ENCODE data around the gene SULT1B1.

SULT1B1 gene

DNA sequence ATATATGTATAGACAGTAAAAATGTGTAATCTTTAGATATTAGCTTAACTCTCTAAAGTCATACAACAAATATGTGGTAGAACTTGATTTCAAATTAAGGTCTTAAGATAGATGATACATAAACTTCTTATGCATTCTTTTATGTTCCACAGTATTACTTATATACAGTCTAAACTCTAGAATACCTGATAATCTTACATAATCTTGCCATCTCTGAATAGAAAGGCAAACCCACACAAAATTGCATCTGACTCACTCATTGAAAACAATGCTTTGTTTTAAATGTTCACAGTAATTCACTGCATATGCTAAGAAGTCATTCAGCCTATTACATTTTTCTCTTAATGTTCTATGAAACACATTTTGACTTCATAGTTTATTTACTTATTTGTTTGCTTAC, 10.1 kb downstream of the SULT1B1 start:
- in situ Hi-C loops (cut with HindIII; ENCODE audit: low sequenced_read_pairs), result no loop called here

DNA sequence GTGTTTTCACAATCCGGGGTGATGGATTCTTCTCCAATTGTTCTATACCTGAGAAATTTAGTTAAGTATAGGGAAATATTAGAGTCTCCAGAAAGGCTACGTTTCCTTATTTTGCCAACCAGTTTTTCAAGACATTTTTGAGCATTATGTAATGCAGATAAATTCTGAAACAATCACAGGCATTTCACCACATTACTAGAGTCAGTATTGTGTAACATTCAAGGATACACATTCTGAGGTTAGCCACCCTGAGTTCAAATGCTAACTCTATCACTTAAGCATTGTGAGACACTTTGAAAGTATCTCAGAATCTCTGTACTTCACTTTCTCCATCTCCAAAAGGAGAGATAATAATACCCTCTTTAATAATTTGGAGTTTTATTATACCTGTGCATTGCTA, 10.6 kb downstream of the SULT1B1 start:
- in situ Hi-C loops (cut with HindIII; ENCODE audit: low sequenced_read_pairs), result no loop called here

- in situ Hi-C loops (cut with HindIII; ENCODE audit: low sequenced_read_pairs), result no loop called here
These were observed 12.2 kb downstream of the SULT1B1 start for GRCh38 chr4:69748173-69748572.

GRCh38 chr4:69744157-69744478, 16.3 kb downstream of the SULT1B1 start:
- in situ Hi-C loops (cut with HindIII; ENCODE audit: low sequenced_read_pairs), result no loop called here

DNA sequence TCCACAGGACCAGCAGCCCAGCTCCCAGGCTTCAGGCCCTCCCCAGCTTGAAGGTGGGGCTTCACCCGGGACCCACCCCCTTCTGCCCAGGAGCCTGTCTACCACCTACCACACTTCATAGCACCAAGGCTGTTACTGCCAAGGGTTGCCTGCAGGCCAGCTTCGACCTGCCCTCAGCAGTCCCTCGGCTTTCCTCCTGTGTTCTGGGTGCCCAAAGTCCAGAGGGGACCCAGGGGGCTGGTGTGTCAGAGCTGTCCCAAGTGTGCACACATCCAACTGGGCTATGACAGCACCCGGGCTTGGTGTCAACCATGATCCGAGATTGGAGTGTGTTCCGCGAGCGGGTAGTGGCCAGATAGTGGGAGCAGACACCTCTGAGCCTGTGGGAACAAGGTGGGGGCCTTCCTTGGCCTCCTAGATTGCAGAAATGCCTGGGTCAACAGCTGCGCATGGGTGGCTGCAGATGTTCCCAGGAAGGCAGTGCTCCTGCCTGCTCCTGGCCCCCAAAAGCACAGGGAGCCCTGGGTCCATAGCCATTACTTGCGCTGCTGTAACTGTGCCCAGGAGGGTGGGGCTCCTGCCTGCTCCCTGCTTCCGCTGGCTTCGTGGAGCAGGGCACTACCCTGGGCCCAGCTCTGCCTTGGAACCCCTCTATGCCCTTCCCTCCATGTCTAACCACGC, 16.8 kb downstream of the SULT1B1 start:
- in situ Hi-C loops (cut with HindIII; ENCODE audit: low sequenced_read_pairs), result no loop called here

DNA sequence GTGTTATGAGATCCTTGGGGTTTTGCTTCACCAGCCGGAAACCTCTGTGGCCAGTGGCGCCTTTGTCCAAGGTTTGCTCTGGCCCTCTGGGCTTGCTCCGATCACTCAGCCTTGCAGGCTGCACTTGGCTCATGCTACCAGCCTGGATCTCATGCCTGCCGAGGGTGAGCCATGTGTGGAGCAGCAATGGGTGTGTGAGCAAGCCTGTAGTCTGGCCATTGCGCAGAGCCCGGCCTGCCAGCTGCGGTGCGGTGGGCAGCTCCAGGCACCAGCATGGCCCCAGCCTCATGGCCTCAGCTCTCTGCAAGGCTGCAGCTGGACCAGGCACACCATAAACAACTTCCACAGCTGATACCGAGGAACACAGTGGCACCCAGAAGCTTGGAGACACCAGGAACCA, 17.8 kb downstream of the SULT1B1 start:
- in situ Hi-C loops (cut with HindIII; ENCODE audit: low sequenced_read_pairs), result no loop called here

GRCh38 chr4:69738872-69739271, 21.5 kb downstream of the SULT1B1 start:
- in situ Hi-C loops (cut with HindIII; ENCODE audit: low sequenced_read_pairs), result loop anchor here (10.0 kb wide), 1 partner anchor 66 kb away; no protein-coding TSS in a partner anchor

DNA sequence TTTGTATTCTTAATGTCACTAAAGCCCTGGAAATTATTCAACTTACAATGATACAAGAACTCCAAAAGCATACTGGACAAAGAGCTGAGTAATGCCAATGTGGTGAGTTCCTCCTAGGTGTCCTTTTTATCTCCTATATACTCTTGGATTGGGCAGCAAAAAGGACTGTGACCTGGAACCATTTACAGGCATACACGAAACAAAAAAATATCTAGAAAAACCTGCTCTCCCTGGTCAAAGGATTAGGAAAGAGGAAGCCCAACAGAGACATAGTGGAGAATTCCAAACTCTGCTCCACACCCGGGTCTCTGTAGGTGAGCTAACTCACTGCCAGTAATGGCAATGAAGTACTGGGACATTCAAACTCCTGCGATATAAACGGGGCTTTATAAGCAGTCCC, 25.3 kb downstream of the SULT1B1 start:
- in situ Hi-C loops (cut with HindIII; ENCODE audit: low sequenced_read_pairs), result loop anchor here (10.0 kb wide), 1 partner anchor 70 kb away; no protein-coding TSS in a partner anchor

DNA sequence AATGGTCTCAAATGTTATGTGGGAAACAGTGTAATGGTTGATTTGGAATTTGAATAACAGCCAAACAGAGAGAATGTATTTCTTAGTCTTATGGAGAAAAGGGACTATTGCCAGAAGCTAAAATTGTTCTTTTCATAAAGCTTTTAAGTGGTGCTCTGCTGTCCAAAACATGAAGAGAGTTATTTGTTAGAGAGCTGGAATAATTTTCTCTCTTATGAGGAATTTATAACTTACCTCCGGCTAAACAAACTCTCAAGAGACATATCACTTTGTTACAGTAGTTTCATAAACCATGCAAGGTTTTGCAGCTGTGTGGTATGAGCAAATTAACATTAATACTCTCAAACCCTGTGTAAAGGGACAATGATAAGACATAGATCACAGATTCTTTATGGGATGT, 28.6 kb downstream of the SULT1B1 start:
- in situ Hi-C loops (cut with HindIII; ENCODE audit: low sequenced_read_pairs), result loop anchor here (10.0 kb wide), 1 partner anchor 73 kb away; no protein-coding TSS in a partner anchor

DNA sequence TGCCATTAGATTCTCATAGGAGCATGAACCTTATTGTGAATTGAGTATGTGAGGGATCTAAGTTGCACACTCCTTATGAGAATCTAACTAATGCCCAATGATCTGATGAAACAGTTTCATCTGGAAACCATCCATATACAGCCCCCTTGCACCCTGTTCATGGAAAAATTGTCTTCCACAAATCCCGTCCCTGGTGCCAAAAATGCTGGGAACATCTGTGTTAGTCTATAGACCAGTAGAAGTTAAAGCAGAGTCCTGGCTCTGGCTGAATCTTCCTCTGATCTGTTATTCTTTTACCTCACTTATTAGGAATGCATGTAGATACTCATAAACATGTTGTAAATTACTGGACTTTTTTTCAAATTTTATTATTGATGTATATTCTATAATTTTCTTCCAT, 29.2 kb downstream of the SULT1B1 start:
- in situ Hi-C loops (cut with HindIII; ENCODE audit: low sequenced_read_pairs), result loop anchor here (10.0 kb wide), 1 partner anchor 74 kb away; no protein-coding TSS in a partner anchor

DNA sequence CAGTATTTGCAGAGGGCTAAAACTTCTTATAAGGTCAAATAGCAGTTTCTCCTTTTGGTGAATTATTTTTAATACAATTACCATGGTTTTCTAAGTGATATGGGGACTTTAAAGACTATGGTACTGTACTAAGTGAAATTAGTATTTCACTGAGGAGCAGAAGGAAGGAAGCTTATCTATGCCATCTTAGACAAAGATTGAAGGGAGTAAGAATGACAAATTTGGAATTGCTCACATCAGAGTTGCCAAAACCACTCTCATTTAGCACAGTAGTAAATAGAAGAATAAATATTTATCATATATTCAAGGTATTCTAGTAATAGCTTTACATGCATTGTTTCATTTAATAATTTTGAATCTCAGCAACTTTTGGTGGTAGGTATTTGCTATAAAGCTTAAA, 30.4 kb downstream of the SULT1B1 start:
- in situ Hi-C loops (cut with HindIII; ENCODE audit: low sequenced_read_pairs), result loop anchor here (10.0 kb wide), 1 partner anchor 75 kb away; no protein-coding TSS in a partner anchor

DNA sequence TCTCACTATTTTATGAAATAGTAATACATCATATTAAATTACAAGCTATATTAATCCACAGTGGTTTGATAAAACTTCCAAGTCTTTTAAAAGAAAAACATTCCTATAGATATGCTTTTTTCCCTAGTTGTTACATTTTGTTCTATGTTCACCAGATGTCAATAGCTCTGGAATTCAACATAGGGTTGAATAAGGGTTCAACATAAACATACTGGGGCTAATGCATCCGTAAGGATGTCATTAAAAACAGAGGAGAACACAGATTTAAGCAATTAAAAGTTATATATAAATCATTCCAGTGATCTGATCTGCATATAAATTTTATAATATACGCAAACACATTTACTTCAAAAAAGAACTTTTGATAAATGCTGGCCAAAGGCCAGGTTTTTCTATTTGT, 32.5 kb downstream of the SULT1B1 start:
- in situ Hi-C loops (cut with HindIII; ENCODE audit: low sequenced_read_pairs), result no loop called here

- in situ Hi-C loops (cut with HindIII; ENCODE audit: low sequenced_read_pairs), result no loop called here
These were observed 33.0 kb downstream of the SULT1B1 start for GRCh38 chr4:69727426-69727825.

DNA sequence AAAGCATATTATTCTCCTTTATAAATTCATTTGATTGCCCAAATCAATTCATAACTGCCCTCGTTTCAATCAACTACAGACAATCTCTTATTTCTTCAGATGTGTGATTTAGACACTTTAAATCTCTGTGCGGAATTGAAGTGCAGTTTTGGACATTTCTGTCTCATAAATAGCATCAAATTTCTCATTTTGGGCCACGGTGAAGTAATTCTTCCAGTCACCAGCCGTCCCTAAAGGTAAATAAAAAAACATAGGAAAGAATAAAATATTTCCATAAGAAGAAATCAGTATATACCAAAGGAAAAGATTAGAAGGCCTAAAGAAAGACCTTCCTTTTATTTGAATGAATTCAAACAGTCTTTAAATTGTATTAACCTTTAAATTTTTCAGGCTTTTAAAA, 33.4 kb downstream of the SULT1B1 start:
- in situ Hi-C loops (cut with HindIII; ENCODE audit: low sequenced_read_pairs), result no loop called here

DNA sequence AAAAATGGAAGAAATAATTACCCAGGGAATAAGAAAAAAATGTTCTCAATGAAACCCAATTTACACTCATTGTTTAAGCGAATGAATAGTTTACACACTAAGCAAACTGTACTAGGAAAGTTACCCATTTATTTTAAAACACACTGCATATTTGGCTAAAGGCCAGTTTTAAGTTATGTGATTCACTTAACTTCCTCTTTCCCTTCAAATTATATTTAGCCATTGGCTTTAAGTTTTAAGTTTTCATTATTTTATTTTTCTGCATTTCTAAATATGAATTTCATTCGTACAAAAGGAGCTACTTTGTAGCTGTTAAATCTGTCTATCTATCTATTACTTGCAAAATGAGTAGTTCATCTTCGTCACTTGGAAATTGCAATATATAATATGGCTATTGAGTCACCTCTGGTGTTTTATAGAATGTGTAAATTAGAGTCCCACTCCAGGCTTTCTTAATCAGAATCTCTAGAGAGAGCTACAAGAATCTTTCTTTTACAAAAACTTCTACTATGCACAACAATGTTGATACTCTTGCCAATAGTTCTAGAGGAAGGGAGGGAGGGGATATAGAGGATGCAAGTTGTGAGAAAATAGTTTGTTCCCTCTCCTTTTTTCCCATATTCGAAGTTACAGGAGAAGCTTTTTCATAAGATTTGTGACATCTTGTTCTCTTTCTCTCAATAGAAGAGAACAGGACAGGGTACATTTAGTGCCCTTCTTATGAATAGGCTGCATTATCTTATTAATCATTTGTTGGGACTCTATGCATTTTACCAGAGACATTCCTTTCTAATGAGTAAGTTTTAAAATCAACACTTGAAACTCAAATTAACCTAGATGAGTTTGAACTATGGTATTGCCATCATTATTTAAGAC, 41.8 kb downstream of the SULT1B1 start:
- in situ Hi-C loops (cut with HindIII; ENCODE audit: low sequenced_read_pairs), result no loop called here

DNA sequence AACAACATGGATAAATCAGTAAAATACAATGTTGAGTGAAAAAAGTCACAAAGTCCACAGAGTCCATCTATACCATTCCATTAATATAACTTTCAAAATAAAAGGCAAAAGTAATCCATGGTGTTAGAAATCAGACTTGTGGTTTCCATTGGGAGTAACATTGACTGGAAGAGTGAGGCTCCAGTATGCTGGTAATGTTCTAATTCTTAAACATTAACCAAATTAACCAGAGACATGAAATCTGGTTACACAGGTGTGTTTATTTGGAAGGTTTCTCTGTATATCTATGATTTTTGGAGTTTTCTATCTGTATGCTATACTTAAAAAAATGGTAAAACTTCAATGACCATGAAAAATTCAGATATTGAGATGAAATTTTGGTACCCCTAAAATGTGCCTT, 42.6 kb downstream of the SULT1B1 start:
- in situ Hi-C loops (cut with HindIII; ENCODE audit: low sequenced_read_pairs), result no loop called here

- in situ Hi-C loops (cut with HindIII; ENCODE audit: low sequenced_read_pairs), result no loop called here
These were observed 43.8 kb downstream of the SULT1B1 start for GRCh38 chr4:69716654-69717053.

GRCh38 chr4:69714086-69714485, 46.3 kb downstream of the SULT1B1 start:
- in situ Hi-C loops (cut with HindIII; ENCODE audit: low sequenced_read_pairs), result no loop called here

GRCh38 chr4:69713593-69713992, 46.8 kb downstream of the SULT1B1 start:
- in situ Hi-C loops (cut with HindIII; ENCODE audit: low sequenced_read_pairs), result no loop called here

- in situ Hi-C loops (cut with HindIII; ENCODE audit: low sequenced_read_pairs), result no loop called here
These were observed 49.8 kb downstream of the SULT1B1 start for GRCh38 chr4:69710580-69710979.

GRCh38 chr4:69708211-69708610, 52.2 kb downstream of the SULT1B1 start:
- in situ Hi-C loops (cut with HindIII; ENCODE audit: low sequenced_read_pairs), result no loop called here

GRCh38 chr4:69707807-69708206, 52.6 kb downstream of the SULT1B1 start:
- in situ Hi-C loops (cut with HindIII; ENCODE audit: low sequenced_read_pairs), result no loop called here

Data from endothelial cell of hepatic sinusoid (primary cell).